ENCODE data around the gene GPRC5B. TPM values are rescaled to one million over a fixed set of nuclear protein-coding genes. Genes with fewer than 3 reads are reported as not detected.

The GPRC5B gene
- total and polyA plus RNA-seq, 2 of the 8 experiments (the other 6 are each of a cell fraction or from before 2014, with no cell fraction given), result 106 to 160 TPM

DNA sequence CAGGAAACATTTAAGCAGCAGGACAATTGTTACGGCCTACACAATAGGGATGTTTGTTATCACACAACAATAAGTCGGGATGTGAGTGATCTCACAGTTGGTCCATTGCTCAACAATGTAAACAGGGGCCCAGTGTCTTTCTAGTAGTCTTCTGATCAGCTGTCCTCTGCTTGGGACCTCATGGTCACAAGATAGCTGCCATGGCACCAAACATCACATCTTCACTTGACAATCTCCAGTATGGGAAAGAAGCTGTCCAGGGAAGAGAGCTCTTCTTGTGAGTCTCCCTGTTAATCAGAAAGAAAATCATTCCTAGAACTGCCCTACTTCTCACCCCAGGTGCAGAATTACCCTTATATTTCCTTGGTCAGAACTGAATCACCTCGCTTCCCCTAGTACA, 6.3 kb upstream of the GPRC5B start (continued):
- TF ChIP-seq, protein P1, sequence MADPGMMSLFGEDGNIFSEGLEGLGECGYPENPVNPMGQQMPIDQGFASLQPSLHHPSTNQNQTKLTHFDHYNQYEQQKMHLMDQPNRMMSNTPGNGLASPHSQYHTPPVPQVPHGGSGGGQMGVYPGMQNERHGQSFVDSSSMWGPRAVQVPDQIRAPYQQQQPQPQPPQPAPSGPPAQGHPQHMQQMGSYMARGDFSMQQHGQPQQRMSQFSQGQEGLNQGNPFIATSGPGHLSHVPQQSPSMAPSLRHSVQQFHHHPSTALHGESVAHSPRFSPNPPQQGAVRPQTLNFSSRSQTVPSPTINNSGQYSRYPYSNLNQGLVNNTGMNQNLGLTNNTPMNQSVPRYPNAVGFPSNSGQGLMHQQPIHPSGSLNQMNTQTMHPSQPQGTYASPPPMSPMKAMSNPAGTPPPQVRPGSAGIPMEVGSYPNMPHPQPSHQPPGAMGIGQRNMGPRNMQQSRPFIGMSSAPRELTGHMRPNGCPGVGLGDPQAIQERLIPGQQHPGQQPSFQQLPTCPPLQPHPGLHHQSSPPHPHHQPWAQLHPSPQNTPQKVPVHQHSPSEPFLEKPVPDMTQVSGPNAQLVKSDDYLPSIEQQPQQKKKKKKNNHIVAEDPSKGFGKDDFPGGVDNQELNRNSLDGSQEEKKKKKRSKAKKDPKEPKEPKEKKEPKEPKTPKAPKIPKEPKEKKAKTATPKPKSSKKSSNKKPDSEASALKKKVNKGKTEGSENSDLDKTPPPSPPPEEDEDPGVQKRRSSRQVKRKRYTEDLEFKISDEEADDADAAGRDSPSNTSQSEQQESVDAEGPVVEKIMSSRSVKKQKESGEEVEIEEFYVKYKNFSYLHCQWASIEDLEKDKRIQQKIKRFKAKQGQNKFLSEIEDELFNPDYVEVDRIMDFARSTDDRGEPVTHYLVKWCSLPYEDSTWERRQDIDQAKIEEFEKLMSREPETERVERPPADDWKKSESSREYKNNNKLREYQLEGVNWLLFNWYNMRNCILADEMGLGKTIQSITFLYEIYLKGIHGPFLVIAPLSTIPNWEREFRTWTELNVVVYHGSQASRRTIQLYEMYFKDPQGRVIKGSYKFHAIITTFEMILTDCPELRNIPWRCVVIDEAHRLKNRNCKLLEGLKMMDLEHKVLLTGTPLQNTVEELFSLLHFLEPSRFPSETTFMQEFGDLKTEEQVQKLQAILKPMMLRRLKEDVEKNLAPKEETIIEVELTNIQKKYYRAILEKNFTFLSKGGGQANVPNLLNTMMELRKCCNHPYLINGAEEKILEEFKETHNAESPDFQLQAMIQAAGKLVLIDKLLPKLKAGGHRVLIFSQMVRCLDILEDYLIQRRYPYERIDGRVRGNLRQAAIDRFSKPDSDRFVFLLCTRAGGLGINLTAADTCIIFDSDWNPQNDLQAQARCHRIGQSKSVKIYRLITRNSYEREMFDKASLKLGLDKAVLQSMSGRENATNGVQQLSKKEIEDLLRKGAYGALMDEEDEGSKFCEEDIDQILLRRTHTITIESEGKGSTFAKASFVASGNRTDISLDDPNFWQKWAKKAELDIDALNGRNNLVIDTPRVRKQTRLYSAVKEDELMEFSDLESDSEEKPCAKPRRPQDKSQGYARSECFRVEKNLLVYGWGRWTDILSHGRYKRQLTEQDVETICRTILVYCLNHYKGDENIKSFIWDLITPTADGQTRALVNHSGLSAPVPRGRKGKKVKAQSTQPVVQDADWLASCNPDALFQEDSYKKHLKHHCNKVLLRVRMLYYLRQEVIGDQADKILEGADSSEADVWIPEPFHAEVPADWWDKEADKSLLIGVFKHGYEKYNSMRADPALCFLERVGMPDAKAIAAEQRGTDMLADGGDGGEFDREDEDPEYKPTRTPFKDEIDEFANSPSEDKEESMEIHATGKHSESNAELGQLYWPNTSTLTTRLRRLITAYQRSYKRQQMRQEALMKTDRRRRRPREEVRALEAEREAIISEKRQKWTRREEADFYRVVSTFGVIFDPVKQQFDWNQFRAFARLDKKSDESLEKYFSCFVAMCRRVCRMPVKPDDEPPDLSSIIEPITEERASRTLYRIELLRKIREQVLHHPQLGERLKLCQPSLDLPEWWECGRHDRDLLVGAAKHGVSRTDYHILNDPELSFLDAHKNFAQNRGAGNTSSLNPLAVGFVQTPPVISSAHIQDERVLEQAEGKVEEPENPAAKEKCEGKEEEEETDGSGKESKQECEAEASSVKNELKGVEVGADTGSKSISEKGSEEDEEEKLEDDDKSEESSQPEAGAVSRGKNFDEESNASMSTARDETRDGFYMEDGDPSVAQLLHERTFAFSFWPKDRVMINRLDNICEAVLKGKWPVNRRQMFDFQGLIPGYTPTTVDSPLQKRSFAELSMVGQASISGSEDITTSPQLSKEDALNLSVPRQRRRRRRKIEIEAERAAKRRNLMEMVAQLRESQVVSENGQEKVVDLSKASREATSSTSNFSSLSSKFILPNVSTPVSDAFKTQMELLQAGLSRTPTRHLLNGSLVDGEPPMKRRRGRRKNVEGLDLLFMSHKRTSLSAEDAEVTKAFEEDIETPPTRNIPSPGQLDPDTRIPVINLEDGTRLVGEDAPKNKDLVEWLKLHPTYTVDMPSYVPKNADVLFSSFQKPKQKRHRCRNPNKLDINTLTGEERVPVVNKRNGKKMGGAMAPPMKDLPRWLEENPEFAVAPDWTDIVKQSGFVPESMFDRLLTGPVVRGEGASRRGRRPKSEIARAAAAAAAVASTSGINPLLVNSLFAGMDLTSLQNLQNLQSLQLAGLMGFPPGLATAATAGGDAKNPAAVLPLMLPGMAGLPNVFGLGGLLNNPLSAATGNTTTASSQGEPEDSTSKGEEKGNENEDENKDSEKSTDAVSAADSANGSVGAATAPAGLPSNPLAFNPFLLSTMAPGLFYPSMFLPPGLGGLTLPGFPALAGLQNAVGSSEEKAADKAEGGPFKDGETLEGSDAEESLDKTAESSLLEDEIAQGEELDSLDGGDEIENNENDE (IDR thresholded peaks at IDR 0.05; ENCODE audit: insufficient replicate concordance, low read length), result no peak
- TF ChIP-seq CREB1 (IDR thresholded peaks at IDR 0.05) (no peak), KDM1A (IDR thresholded peaks at IDR 0.05; ENCODE audit: borderline replicate concordance, low read length) (peak; percentile 46; the same call in 1 of the 2 replicates), POLR2A (IDR thresholded peaks at IDR 0.05; ENCODE audit: control extremely low read depth in 1 of 2, low read depth in 2 of 2, low read length in 2 of 2) (no peak)
